Right lobe of liver (tissue), 6 donors: ENCODE results near the gene PALM3. TPM values are rescaled to one million over a fixed set of nuclear protein-coding genes. Genes with fewer than 3 reads are reported as not detected.
A peak's percentile ranks its signal among the peaks of the same experiment; 100 is the strongest.

Experiments
- ATAC-seq, 4 donors: fragments of 200-7000 bp; cut with Tn5 transposase; one replicate each; pipeline ENCODE4 v1.9.1; 2020; ENCODE audit warnings: mild to moderate bottlenecking in 4 of 4, moderate library complexity in 4 of 4
- DNase-seq, 3 donors: peaks; one replicate each; pipeline ENCODE4 v3.0.0-alpha.2; 2020
- H3K27ac ChIP-seq, 3 donors: fragments of 200-600 bp; one replicate each; pipeline ENCODE4 v1.8.0; 2022
- H3K27me3 ChIP-seq, 2 donors: fragments of 200-600 bp; one replicate each; pipeline ENCODE4 v1.8.0; 2022
- H3K36me3 ChIP-seq, 4 donors: fragments of 200-600 bp; sonication (generic) in 1 of 4; one replicate each; pipeline versions ENCODE4 v1.5.1 to v1.8.0; 2017 to 2022; ENCODE audit warnings: control low read depth in 1 of 4
- H3K4me1 ChIP-seq, 4 donors: fragments of 200-600 bp; sonication (generic) in 1 of 4; one replicate each; pipeline versions ENCODE4 v1.5.1 to v1.8.0; 2017 to 2022; ENCODE audit warnings: control low read depth in 1 of 4
- H3K4me3 ChIP-seq, 3 donors: fragments of 200-600 bp; one replicate each; pipeline ENCODE4 v1.8.0; 2022
- H3K9me3 ChIP-seq, 4 donors: fragments of 200-600 bp; sonication (generic) in 1 of 4; one replicate each; pipeline versions ENCODE4 v1.5.1 to v1.8.0; 2017 to 2022; ENCODE audit warnings: control low read depth in 1 of 4
- CTCF ChIP-seq, 4 donors: fragments of 200-600 bp in 3 of 4; fragments of 450-650 bp in 1 of 4; IDR thresholded peaks; one replicate each; pipeline versions ENCODE4 v1.5.1 to v1.8.0; 2016 to 2022; ENCODE audit warnings: antibody characterized with exemption in 4 of 4, mild to moderate bottlenecking in 2 of 4
- POLR2A ChIP-seq: fragments of 450-650 bp; IDR thresholded peaks from one replicate; pipeline ENCODE4 v1.6.1; 2017; ENCODE audit warnings: antibody characterized with exemption, mild to moderate bottlenecking
- WGBS: methylation state at CpG from one replicate; pipeline ENCODE4 v1.1.6; 2018; ENCODE audit warnings: low coverage, low lambda C conversion rate; ENCODE audit not compliant: insufficient coverage; ENCODE audit errors: missing lambda C conversion rate; 5-methylcytosine and 5-hydroxymethylcytosine counted together
- intact Hi-C, 2 donors: fragments of 100-400 bp; cut with DNase I; formaldehyde crosslinking; loops; one replicate each; pipeline versions ENCODE4 v1.11.2 to v1.14.1; 2022
- total RNA-seq, 6 experiments: library from RNA; depleted of rRNA in 2 of 6; stranded (reverse); fragments of >200 nt in 2 of 6; fragmentation: NEBNext Ultra II Directional in 3 of 6; extraction: Animal tissue kit (Norgen Biotek cat#: 25700) in 3 of 6; gene quantifications; one replicate each; pipeline versions ENCODE4 v1.1.0 to v1.2.4, GENCODE V29; 2016 to 2023
- donor health status: DM: no; HTN: yes; CAD: no.
- donor health status: DM: no; HTN: no; CAD: no.
- donor health status: DM: no; HTN: no; CAD: no.
- donor health status: DM: no; HTN: yes; CAD: no.
- donor health status: DM: no; HTN: yes; CAD: no.

The PALM3 gene
- total RNA-seq, 6 experiments from 2014 or later: 5.3 to 33.9 (median 17.0) TPM

- Histone ChIP-seq H3K9me3 (no peaks in the 10 kb centered on the region), H3K4me3 (peak overlapping the region; percentile 68 to 75 (median 69)), H3K4me1 (peaks cover 0 to 18% (median 8%) of the 10 kb centered on the region in 4 donors), H3K27ac (peak overlapping the region; percentile 58 to 82 (median 69)), H3K27me3 (no peaks in the 10 kb centered on the region), H3K36me3 (no peaks in the 10 kb centered on the region)
- under 1% methylated on average over 17 of the region's 44 CpGs for WGBS
- ATAC-seq (peak in 1 of 4 donors; percentile 0), DNase-seq (peak in 1 of 3 donors; percentile 63)
- no peak for TF ChIP-seq POLR2A
- no peak for TF ChIP-seq CTCF (IDR thresholded peaks at IDR 0.05)
- intact Hi-C loops: no loop called here
These were observed 12.3 kb upstream of the PALM3 start for GRCh38 chr19:14073925-14074838.

GRCh38 chr19:14073261-14073924 is 11.5 kb upstream of the PALM3 start:
- intact Hi-C loops: no loop called here
- TF ChIP-seq POLR2A (no peak), CTCF (IDR thresholded peaks at IDR 0.05) (peak; percentile 16 to 95 (median 58))
- Histone ChIP-seq H3K4me1 (peaks cover 0 to 18% (median 8%) of the 10 kb centered on the region in 4 donors), H3K27ac (peak overlapping the region; percentile 69 to 82 (median 82)), H3K4me3 (peak overlapping the region; percentile 68 to 75 (median 69)), H3K27me3 (no peaks in the 10 kb centered on the region), H3K9me3 (no peaks in the 10 kb centered on the region), H3K36me3 (no peaks in the 10 kb centered on the region)
- WGBS: 0% methylated on average over 8 of the region's 106 CpGs
- peak; percentile 80 to 83 (median 83) for DNase-seq
- ATAC-seq: peak; percentile 27 to 64 (median 44)

GRCh38 chr19:14072535-14073260 is 10.8 kb upstream of the PALM3 start, which contains the start of gene MISP3:
Gene MISP3 (plus strand): TSS chr19:14072786. CDS start chr19:14073310, 524 bp downstream.
- WGBS: 0% methylated on average over 9 of the region's 51 CpGs
- H3K9me3 ChIP-seq: no peaks in the 10 kb centered on the region
- peak within 1 kb of the TSS; percentile 68 to 75 (median 69) for H3K4me3 ChIP-seq
- intact Hi-C loops: no loop called here
- peaks cover 0 to 18% (median 8%) of the 10 kb centered on the region in 4 donors for H3K4me1 ChIP-seq
- ATAC-seq (peak; percentile 73 to 84 (median 76)), DNase-seq (peak; percentile 87 to 92 (median 89))
- TF ChIP-seq POLR2A (no peak), CTCF (IDR thresholded peaks at IDR 0.05) (no peak)
- H3K27ac ChIP-seq: peak within 1 kb of the TSS; percentile 74 to 82 (median 82)
- H3K36me3 ChIP-seq: no peaks in the 10 kb centered on the region
- no peaks in the 10 kb centered on the region for H3K27me3 ChIP-seq
